Daoy (cell line): ENCODE measurements around the gene EXOSC5. TPM values are rescaled to one million over a fixed set of nuclear protein-coding genes. Genes with fewer than 3 reads are reported as not detected.
"Not testable (repeated sequence)": the region's sequence is repeated elsewhere in the genome, so short reads cannot be mapped to it uniquely, and the experiment has no call there.

ENCODE experiments used
- DNase-seq: peaks from one replicate; pipeline ENCODE4 v3.0.0-alpha.2; 2015; ENCODE audit warnings: low read depth
- total RNA-seq: library from RNA; depleted of rRNA; stranded (reverse); fragments of >200 nt; shearing (Covaris generic); gene quantifications from 2 replicates; pipeline ENCODE4 v1.2.3, GENCODE V29; 2014; rRNA removed

The EXOSC5 gene
- total RNA-seq, result 74.3 and 90.0 TPM in 2 replicates

GRCh38 chr19:41397086-41398049, at the start of gene EXOSC5, which contains the start of gene BCKDHA:
Gene EXOSC5 (minus strand): TSS chr19:41397359. CDS start chr19:41397328, 31 bp downstream.
Gene BCKDHA (plus strand): TSS chr19:41397818. CDS start chr19:41397828, 10 bp downstream.
- DNase-seq, result peak; percentile 100

GRCh38 chr19:41445575-41445974, 48.4 kb upstream of the EXOSC5 start:
- no peak for DNase-seq

- no peak for DNase-seq
Measured at GRCh38 chr19:41443813-41444455, 46.8 kb upstream of the EXOSC5 start.

GRCh38 chr19:41442473-41443355, 45.6 kb upstream of the EXOSC5 start, which contains the start of gene ERICH4:
Gene ERICH4 (plus strand): TSS chr19:41443156. CDS start chr19:41443170, 14 bp downstream.
- no peak for DNase-seq

- no peak for DNase-seq
Measured at GRCh38 chr19:41441321-41441945, 44.3 kb upstream of the EXOSC5 start.

GRCh38 chr19:41439441-41440222, 42.5 kb upstream of the EXOSC5 start, which contains the start of gene DMAC2:
Gene DMAC2 (minus strand): TSS chr19:41439912. CDS start chr19:41439899, 13 bp downstream.
- peak; percentile 99 for DNase-seq

GRCh38 chr19:41437944-41438574, 40.9 kb upstream of the EXOSC5 start:
- DNase-seq, result no peak

GRCh38 chr19:41436674-41436951, 39.5 kb upstream of the EXOSC5 start:
- DNase-seq, result no peak

GRCh38 chr19:41435936-41436673, 38.9 kb upstream of the EXOSC5 start:
- DNase-seq, result no peak

GRCh38 chr19:41435376-41435775, 38.2 kb upstream of the EXOSC5 start:
- not testable (repeated sequence) for DNase-seq

- DNase-seq, result no peak
Measured at GRCh38 chr19:41434450-41434849, 37.3 kb upstream of the EXOSC5 start.

- no peak for DNase-seq
Measured at GRCh38 chr19:41433171-41433570, 36.0 kb upstream of the EXOSC5 start.

GRCh38 chr19:41431426-41432386, 34.5 kb upstream of the EXOSC5 start:
- DNase-seq, result no peak

- peak; percentile 39 for DNase-seq
Measured at GRCh38 chr19:41430922-41431321, 33.8 kb upstream of the EXOSC5 start.

- DNase-seq, result no peak
Measured at GRCh38 chr19:41428481-41428859, 31.3 kb upstream of the EXOSC5 start.

- no peak for DNase-seq
Measured at GRCh38 chr19:41427647-41428480, 30.7 kb upstream of the EXOSC5 start.
